Peyer's patch (tissue), 4 donors: ENCODE data around the gene KRIT1. TPM values are rescaled to one million over a fixed set of nuclear protein-coding genes. Genes with fewer than 3 reads are reported as not detected.

Experiments
- DNase-seq, 3 donors: peaks; one replicate each; pipeline ENCODE4 v3.0.0-alpha.2; 2017 to 2019
- H3K27ac ChIP-seq, 4 donors: fragments of 200-600 bp; sonication (generic); one replicate each; pipeline ENCODE4 v1.5.1; 2016 to 2019
- H3K27me3 ChIP-seq, 2 donors: fragments of 200-600 bp; sonication (generic); one replicate each; pipeline ENCODE4 v1.5.1; 2019
- H3K36me3 ChIP-seq, 3 donors: fragments of 200-600 bp; sonication (generic); one replicate each; pipeline ENCODE4 v1.5.1; 2016 to 2019
- H3K4me1 ChIP-seq, 4 donors: fragments of 200-600 bp; sonication (generic); one replicate each; pipeline ENCODE4 v1.5.1; 2016 to 2019
- H3K4me3 ChIP-seq, 4 donors: fragments of 200-600 bp; sonication (generic); 1 replicate in 3 of 4; 2 replicates in 1 of 4; pipeline ENCODE4 v1.5.1; 2016 to 2019; ENCODE audit warnings: mild to moderate bottlenecking in 1 of 4
- H3K9me3 ChIP-seq, 4 donors: fragments of 200-600 bp; sonication (generic); one replicate each; pipeline ENCODE4 v1.5.1; 2016 to 2019; ENCODE audit warnings: mild to moderate bottlenecking in 1 of 4
- POLR2A ChIP-seq, 2 donors: fragments of 450-650 bp; IDR thresholded peaks; one replicate each; pipeline ENCODE4 v1.5.1; 2017; ENCODE audit warnings: antibody characterized with exemption in 2 of 2, mild to moderate bottlenecking in 2 of 2, moderate library complexity in 2 of 2
- total RNA-seq, 4 donors: library from RNA; depleted of rRNA; stranded (reverse); fragments of >200 nt; gene quantifications; one replicate each; pipeline ENCODE4 v1.1.0, GENCODE V29; 2016
- TF ChIP-seq, protein P1 (sequence below), 6 experiments: fragments of 450-650 bp in 4 of 6; fragments of 200-600 bp in 2 of 6; sonication (generic) in 1 of 6; IDR thresholded peaks; one replicate each; pipeline ENCODE4 v1.5.1; 2017 to 2019; ENCODE audit warnings: antibody characterized with exemption in 6 of 6, mild to moderate bottlenecking in 3 of 6, moderate library complexity in 1 of 6

The KRIT1 gene
- 100 to 1,000 TPM in 3 of 4 donors, 10 to 100 TPM in 1; 65.7 to 229 (median 133) TPM for total RNA-seq

GRCh38 chr7:92245487-92246359 is at the start of gene KRIT1, which contains the start of gene ANKIB1:
Gene KRIT1, minus strand, starts transcription at chr7:92245914. Its CDS starts 3,779 bp downstream, at chr7:92242135.
Gene ANKIB1, plus strand, starts transcription at chr7:92245974. Its CDS starts 49,005 bp downstream, at chr7:92294979.
- peaks cover 0 to 6% (median 0%) of the 10 kb centered on the region in 3 donors for H3K36me3 ChIP-seq
- peak within 1 kb of the TSS; percentile 84 to 94 (median 90) for H3K27ac ChIP-seq
- H3K27me3 ChIP-seq = no peaks in the 10 kb centered on the region
- TF ChIP-seq, protein P1, sequence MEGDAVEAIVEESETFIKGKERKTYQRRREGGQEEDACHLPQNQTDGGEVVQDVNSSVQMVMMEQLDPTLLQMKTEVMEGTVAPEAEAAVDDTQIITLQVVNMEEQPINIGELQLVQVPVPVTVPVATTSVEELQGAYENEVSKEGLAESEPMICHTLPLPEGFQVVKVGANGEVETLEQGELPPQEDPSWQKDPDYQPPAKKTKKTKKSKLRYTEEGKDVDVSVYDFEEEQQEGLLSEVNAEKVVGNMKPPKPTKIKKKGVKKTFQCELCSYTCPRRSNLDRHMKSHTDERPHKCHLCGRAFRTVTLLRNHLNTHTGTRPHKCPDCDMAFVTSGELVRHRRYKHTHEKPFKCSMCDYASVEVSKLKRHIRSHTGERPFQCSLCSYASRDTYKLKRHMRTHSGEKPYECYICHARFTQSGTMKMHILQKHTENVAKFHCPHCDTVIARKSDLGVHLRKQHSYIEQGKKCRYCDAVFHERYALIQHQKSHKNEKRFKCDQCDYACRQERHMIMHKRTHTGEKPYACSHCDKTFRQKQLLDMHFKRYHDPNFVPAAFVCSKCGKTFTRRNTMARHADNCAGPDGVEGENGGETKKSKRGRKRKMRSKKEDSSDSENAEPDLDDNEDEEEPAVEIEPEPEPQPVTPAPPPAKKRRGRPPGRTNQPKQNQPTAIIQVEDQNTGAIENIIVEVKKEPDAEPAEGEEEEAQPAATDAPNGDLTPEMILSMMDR (IDR thresholded peaks at IDR 0.05) = peak in 5 of 6 experiments; percentile 6 to 48 (median 30)
- peak; percentile 24 to 48 for TF ChIP-seq POLR2A (IDR thresholded peaks at IDR 0.05)
- DNase-seq = peak; percentile 88 to 95 (median 91)
- no peaks in the 10 kb centered on the region for H3K9me3 ChIP-seq
- peak within 1 kb of the TSS; percentile 59 to 96 (median 84) for H3K4me3 ChIP-seq
- peaks cover 0 to 31% (median 10%) of the 10 kb centered on the region in 4 donors for H3K4me1 ChIP-seq

DNA sequence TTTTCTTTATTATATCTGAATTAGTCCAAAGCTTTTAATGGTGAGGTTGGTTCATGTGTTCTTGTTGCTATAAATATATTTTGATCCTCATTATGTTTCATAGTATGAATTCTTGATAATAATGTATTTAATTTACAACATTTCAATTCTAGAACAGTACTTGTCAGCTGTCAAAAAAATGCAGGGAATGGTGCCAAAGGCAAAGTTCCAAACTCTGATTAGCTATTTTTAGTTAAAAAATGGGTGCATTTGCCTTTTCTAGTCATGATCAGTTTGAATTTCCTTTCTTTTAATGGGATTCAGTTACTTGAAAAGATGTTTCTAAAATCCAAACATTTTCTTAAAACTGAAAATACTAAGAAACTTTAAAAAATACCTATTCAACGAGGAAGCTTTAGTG is 49.7 kb upstream of the KRIT1 start:
- Histone ChIP-seq H3K4me1 (peaks cover 0 to 13% (median 0%) of the 10 kb centered on the region in 4 donors), H3K27me3 (no peaks in the 10 kb centered on the region), H3K27ac (no peak overlapping the region), H3K9me3 (no peaks in the 10 kb centered on the region), H3K36me3 (no peaks in the 10 kb centered on the region), H3K4me3 (no peak overlapping the region)
- TF ChIP-seq, protein P1 (IDR thresholded peaks at IDR 0.05) = no peak
- no peak for TF ChIP-seq POLR2A (IDR thresholded peaks at IDR 0.05)
- DNase-seq = no peak

DNA sequence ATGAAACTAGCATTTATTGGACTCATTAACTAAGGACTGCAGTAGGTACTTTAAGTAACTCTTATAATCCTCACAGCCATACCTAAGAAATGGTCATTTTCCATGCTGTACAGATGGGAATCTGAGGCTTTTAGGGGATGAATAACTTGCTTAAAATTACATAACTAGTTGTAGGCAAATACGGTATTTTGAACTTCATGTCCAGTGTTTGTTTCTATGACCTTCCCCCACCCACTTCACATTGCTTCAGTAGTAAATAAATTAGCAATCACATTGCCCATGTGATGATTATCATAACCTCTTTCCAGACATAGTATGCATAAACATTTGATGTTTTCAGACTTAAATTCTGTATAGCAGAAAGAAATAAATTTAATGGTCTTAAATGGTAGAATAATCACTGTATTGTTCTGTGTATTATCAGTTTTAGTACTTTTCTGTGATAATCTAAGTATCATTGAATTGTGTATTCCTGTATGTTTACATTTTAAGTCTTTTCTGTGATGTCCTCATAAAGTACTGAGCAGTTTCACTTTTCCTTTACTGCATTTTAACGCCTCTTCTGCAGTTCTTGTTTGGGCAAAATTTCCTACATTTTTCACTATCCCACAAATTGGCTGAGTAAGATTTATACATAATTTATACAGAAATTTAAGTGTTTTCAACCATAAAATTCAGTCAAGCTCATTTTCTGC is 48.3 kb upstream of the KRIT1 start:
- no peak for TF ChIP-seq POLR2A (IDR thresholded peaks at IDR 0.05)
- TF ChIP-seq, protein P1 (IDR thresholded peaks at IDR 0.05) = no peak
- Histone ChIP-seq H3K27ac (peak overlapping the region in 3 of 4 donors; percentile 0 to 23 (median 6)), H3K27me3 (no peaks in the 10 kb centered on the region), H3K4me1 (peaks cover 0 to 13% (median 0%) of the 10 kb centered on the region in 4 donors), H3K4me3 (peak overlapping the region in 2 of 4 donors; percentile 7 to 17), H3K36me3 (no peaks in the 10 kb centered on the region), H3K9me3 (no peaks in the 10 kb centered on the region)
- no peak for DNase-seq

DNA sequence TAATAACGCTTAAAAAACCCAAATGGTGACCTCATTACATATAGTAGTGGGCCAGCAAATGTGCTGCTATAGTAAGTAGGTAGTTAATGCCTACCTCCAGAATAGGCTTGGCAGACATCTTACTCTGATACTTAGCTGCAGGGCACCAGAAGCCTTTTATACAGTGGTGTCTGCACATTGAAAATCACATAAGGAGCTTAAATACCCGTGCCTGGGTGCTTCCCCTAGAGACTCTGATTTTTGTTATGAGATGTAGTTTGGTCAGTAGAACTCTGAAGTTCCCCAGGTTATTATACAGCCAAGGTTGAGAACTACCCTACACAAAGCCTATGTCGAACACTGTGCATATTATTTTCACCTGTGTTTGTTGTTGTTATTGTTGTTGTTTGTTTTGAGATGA is 47.3 kb upstream of the KRIT1 start:
- Histone ChIP-seq H3K4me1 (peaks cover 0 to 13% (median 0%) of the 10 kb centered on the region in 4 donors), H3K27ac (no peak overlapping the region), H3K27me3 (no peaks in the 10 kb centered on the region), H3K4me3 (no peak overlapping the region), H3K9me3 (no peaks in the 10 kb centered on the region), H3K36me3 (no peaks in the 10 kb centered on the region)
- no peak for DNase-seq
- TF ChIP-seq, protein P1 (IDR thresholded peaks at IDR 0.05) = no peak
- TF ChIP-seq POLR2A (IDR thresholded peaks at IDR 0.05) = no peak

- Histone ChIP-seq H3K4me1 (peaks cover 0 to 8% (median 0%) of the 10 kb centered on the region in 4 donors), H3K27me3 (no peaks in the 10 kb centered on the region), H3K27ac (no peak overlapping the region), H3K36me3 (no peaks in the 10 kb centered on the region), H3K4me3 (no peak overlapping the region), H3K9me3 (no peaks in the 10 kb centered on the region)
- DNase-seq = no peak
- TF ChIP-seq, protein P1 (IDR thresholded peaks at IDR 0.05) = no peak
- no peak for TF ChIP-seq POLR2A (IDR thresholded peaks at IDR 0.05)
These were observed 43.6 kb upstream of the KRIT1 start for GRCh38 chr7:92289321-92289720.
